AG08396 (cell line): Measurements from ENCODE around the gene HS3ST6.
"Not testable (repeated sequence)": the region's sequence is repeated elsewhere in the genome, so short reads cannot be mapped to it uniquely, and the experiment has no call there.

ENCODE experiments used
- DNase-seq: peaks from one replicate; pipeline ENCODE4 v3.0.0; 2012; ENCODE audit warnings: low spot score, mixed read lengths

The HS3ST6 gene

DNA sequence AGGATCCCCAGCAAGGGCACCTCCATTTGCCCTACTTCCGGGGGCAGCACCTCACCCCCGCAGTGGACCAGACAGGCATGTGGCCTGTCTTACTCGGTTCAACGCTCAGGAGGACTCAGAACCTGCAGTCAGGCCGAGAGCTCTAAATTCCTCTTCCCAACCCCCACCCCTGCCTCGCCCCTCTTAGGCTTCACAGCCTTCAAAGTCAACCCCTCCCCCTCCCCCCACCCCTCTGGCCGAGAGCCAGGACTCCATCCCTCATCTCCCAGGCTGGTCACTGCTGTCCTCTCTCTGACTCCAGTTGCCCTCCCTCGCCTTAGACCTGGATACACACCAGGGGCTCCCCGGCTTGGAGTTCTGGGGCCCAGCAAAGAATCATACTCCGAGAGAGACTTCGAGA is 8.1 kb upstream of the HS3ST6 start:
- no peak for DNase-seq

- DNase-seq = no peak
Observed at GRCh38 chr16:1924095-1924494, 5.9 kb upstream of the HS3ST6 start.

DNA sequence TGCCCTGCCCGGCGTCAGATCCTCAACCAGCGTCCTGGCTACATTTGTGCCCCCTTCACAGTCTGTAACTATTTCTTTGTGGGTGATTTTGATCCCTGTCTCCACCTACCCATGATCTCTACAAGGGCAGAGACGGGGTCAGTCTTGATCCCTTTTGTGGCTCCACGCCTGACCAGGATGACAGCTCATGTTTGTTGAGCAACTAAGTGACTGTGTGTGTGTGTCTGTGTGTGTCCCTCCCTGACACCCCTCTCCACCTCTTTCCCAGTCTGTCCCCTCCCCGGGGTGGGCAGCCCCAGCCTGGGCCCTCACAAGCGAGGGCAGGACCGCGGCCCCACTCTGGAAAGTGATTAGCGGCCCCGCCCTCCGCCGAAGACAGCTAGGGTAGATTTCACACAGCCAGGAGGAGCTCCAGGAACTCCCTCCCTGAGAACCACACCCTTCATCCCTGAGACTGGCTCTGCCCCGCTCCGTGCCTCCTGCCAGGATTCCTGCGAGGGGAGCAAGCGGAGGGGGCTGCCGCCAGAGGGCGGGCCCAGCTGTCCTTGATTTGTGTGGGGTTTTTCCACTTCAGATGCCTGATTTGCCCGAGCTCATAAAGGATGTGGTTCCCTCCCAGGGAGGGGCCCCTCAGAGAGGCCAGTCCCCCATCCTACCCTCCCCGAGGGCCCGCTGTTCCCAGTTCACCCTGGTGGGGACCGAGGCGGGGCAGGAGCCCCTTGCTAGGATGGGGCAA is 5.3 kb upstream of the HS3ST6 start:
- no peak for DNase-seq

DNA sequence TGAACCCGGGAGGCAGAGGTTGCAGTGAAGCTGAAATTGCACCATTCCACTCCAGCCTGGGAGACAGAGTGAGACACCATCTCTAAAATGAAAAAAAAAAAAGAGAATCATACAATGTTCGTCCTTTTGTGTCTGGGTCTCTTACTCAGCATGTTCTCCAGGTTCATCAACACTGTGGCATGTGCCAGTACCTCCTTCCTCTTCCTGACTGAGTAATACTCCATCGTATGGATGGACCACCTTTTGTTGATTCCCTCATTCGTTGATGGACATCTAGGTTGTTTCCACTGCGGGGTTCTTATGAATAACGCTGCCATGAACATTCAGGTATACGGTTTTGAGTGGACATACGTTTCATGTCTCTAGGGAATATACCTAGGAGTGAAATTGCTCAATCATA is 4.1 kb upstream of the HS3ST6 start:
- no peak for DNase-seq

GRCh38 chr16:1920727-1921171 is 2.5 kb upstream of the HS3ST6 start:
- DNase-seq = no peak

DNA sequence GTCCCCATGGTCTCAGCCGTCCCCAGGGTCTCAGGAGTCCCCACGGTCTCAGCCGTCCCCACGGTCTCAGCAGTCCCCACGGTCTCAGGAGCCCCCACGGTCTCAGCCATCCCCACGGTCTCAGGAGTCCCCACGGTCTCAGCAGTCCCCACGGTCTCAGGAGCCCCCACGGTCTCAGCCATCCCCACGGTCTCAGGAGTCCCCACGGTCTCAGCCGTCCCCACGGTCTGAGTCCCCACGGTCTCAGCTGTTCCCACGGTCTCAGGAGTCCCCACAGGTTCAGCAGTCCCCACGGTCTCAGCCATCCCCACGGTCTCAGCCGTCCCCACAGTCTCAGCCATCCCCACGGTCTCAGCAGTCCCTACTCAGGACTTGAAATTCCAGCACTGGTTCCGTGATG is 1.9 kb upstream of the HS3ST6 start:
- DNase-seq = not testable (repeated sequence)

GRCh38 chr16:1919327-1919998 is 1.2 kb upstream of the HS3ST6 start:
- DNase-seq = no peak

GRCh38 chr16:1917665-1918350 is 407 bp downstream of the HS3ST6 start:
- DNase-seq = no peak

DNA sequence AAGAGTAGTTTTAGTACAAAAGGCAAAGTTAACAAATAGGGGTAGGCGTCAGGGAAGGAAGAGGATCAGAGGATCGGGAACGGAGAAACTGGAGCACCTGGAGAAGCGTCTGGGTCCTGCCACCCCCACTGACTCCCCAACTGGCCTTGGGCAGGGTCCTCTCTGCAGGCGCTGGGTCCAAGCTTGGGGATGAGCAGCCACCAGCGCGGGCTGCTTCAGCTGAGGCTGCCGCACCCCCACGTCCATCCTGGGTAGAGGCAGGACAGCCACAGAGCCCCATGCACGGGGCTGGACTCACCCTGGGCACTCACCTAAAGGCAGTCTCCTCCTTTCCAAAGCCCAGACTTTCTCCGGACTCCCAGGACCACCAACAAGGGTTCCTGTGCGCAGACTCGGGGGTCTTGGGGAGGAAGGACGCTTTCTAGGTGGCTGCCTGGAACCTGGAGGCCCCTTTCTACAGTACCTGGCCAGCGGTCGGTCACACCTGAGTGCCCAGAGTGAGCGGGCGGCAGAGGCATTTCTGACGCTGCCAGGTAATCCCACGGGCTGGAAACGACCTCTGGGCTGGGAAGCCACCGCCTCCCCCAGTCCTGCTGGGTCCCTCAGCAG is 1.1 kb downstream of the HS3ST6 start:
- no peak for DNase-seq

DNA sequence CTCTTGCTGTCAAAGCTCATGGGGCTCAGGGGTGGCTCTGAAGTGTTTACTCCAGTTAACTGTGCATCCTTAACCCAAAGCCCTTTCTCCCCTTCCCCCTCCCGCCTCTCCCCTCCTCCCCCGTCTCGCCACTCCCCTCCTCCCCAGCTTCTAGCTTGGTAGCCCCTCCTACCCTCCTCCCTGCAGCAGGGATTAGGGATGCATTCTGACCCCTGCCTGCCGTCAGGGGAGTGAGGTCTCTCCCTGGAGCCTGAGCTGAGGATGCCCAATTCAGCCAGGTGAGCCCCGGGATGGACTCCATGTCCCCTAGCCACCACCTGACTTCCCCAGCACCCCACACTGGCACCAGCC is 1.6 kb downstream of the HS3ST6 start:
- no peak for DNase-seq

GRCh38 chr16:1915732-1916639 is 2.2 kb downstream of the HS3ST6 start:
- no peak for DNase-seq

- no peak for DNase-seq
Observed at GRCh38 chr16:1914988-1915387, 3.2 kb downstream of the HS3ST6 start.

DNA sequence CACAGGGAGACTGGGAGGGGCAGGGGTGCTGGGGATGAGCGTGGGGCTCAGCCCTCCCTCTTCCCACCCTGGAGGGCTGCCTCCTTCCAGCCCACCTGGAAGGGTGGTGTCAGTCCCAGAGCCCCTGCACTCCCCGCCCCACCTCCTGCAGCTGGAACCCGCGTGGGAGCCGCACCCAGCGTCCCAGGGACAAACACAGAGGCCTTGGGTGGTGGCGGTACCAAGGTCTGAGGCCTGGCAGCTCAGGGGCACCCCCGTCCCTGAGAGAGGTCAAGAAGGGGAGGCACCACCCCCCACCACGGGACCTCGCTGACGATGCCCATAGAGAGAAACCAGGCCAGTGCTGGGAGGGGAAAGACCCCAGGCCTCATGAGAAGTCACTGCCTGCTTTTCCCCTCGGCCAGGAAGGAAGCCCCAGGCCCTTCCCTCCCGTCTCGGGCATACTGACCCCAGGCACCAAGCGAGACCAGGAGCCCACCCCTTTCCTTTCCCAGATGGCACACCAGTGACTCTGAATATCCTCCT is 4.1 kb downstream of the HS3ST6 start:
- DNase-seq = no peak

DNA sequence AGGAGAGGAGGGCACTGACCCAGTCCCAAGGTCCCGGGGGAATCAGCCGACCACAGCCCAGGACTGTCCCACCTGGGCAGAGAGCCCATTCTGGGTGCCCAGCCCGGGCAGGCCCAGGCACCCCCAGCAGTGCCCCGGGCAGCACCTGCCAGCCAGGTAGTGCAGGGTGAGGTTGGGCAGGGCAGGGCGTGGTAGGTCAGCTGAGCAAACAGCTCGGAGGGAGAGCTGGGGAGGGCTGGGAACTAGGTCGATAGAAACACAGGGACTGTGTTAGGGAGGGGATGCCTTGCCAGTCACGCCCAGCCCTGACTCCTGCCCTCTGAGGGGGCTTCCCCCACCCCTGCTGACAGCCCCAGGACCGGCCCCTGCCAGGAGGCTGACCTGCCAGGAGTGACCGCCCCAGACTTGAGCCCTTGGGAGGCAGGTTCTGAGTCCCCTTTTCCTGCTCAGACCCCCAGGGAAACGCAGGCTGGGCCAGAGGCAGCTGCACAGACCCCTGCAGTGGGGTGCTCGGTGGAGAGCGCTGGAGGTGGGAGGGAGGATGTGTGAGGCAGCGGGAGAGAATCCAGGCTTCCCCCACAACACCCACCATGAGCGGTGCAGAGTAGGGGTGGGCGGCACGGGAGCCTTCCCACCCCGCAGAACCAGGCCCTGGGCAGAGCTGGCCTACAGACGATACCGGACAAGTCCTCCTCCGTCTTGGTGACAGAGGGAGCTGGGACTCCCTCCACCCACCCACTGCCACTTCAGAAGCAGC is 4.7 kb downstream of the HS3ST6 start:
- no peak for DNase-seq

GRCh38 chr16:1912215-1912543 is 6.0 kb downstream of the HS3ST6 start:
- DNase-seq = no peak

DNA sequence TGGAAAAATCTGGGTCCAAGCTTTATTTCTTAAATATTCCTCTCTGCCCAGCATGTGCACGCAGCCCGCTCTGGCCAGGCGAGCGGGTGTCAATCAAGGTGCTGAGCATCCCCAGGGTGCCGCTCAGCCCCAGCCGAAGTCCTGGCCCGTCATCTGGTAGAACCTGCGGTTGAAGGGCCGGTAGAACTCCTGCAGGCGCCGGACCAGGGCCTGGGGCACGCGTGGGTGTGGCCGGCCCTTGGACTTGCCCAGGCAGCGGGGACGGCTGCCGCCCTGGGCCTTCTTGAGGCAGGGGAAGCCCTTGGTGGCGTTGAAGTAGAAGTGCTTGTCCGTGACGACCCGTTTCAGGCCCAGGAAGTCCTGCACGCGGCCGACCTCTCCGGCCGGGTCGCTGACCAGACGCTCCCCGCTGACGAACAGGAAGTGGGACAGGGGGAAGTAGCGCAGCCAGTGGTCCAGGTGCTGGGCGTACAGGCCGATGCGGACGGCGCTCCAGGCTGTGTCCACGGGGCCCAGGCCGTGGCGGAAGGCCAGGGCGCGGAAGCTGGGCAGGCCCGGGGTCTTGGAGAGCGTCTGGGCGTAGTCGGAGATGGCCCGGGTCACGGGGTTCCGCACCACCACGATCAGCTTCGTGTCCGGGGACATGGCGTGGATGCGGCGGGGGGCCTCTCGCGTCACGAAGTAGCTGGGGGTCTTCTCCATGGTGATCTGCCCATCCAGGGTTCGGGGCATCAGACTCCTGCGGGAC is 6.6 kb downstream of the HS3ST6 start:
- DNase-seq = no peak

DNA sequence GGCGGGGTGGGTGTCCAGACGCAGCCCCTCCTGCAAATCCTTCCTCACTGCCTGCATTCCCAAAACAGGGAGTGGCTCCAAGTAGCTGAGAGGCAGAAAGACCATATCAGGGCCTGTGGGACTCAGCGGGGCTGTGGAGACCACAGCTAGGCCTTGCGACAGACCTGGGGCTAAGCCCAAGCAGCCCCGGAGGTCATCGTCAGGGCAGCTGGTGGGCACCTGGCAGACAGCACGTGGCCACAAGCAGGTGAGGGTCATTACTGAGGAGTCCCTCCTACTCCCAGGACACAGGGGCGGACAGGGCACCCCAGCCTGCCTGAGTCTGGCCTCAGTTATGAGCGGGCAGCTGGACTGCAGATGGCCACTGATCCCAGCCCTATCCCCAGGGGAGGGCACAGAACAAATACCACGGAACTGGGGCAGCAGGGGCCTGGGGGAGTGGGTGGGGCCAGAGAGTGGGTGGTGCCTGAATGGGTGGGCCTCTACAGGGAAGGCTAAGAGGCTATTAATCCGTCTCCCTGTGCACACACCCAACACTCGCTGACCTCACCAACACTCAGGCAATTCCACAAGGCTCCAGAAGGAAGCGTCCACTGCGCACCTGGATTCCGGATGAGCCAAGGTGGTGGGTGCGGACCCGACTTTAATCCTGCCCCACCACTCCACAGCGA is 8.5 kb downstream of the HS3ST6 start:
- DNase-seq = no peak

GRCh38 chr16:1908983-1909382 is 9.2 kb downstream of the HS3ST6 start:
- no peak for DNase-seq

DNA sequence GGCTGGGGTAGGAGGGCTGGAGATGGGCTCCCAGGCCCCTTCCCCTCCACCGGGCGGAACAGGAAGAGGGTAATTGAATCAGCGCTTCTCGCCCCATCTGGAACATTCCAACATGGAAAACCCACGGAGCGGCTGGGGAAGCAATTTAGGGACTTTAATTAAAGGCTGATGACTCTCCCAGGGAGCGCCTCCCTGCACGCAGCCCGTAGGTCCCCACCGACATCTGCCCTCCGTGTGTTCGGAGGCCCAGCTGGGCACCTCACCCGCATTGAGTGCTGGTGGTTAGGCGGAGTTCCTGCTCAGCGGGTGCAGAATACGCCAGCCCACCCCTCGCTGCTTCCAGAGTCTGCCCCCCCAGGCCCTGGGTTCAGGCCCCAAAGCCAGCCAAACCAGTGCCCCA is 10.0 kb downstream of the HS3ST6 start:
- DNase-seq = no peak
